Fibroblast of pulmonary artery (primary cell): ENCODE measurements around the gene LIFR.
A peak's percentile ranks its signal among the peaks of the same experiment; 100 is the strongest.

Source experiments
- DNase-seq: peaks from one replicate; pipeline ENCODE4 v3.0.0-alpha.2; 2010; ENCODE audit warnings: low read depth
- H3K4me3 ChIP-seq: replicated peaks from 2 replicates; pipeline ENCODE4 v1.5.1; 2011; ENCODE audit warnings: low read depth, mild to moderate bottlenecking, control low read depth, low read length, moderate library complexity
- CTCF ChIP-seq: IDR thresholded peaks from 2 replicates; pipeline ENCODE4 v1.5.1; 2011; ENCODE audit warnings: mild to moderate bottlenecking, control low read depth, low read length, inconsistent platforms; ENCODE audit errors: missing control alignments

Gene LIFR

GRCh38 chr5:38556088-38556598 is 303 bp downstream of the LIFR start:
- peak overlapping the region; percentile 80 for H3K4me3 ChIP-seq
- no peak for TF ChIP-seq CTCF
- DNase-seq: no peak

- DNase-seq: no peak
- TF ChIP-seq CTCF: no peak
- peak overlapping the region; percentile 80 for H3K4me3 ChIP-seq
These were observed 925 bp downstream of the LIFR start for GRCh38 chr5:38555354-38556087.

- peak overlapping the region; percentile 80 for H3K4me3 ChIP-seq
- no peak for DNase-seq
- no peak for TF ChIP-seq CTCF
These were observed 1.6 kb downstream of the LIFR start for GRCh38 chr5:38554861-38555260.

- no peak for TF ChIP-seq CTCF
- DNase-seq: no peak
- H3K4me3 ChIP-seq: peak overlapping the region; percentile 80
These were observed 2.0 kb downstream of the LIFR start for GRCh38 chr5:38554403-38554802.

- no peak for DNase-seq
- no peak overlapping the region for H3K4me3 ChIP-seq
- TF ChIP-seq CTCF: no peak
These were observed 3.4 kb downstream of the LIFR start for GRCh38 chr5:38553001-38553521.

GRCh38 chr5:38551030-38552017 is 5.1 kb downstream of the LIFR start:
- H3K4me3 ChIP-seq: no peak overlapping the region
- peak; percentile 80 for TF ChIP-seq CTCF
- DNase-seq: peak; percentile 76
